Thoracic aorta (tissue), 2 donors: Measurements from ENCODE around the gene TGM2. TPM values are rescaled to one million over a fixed set of nuclear protein-coding genes. Genes with fewer than 3 reads are reported as not detected.
A peak's percentile ranks its signal among the peaks of the same experiment; 100 is the strongest.

Source experiments
- ATAC-seq: fragments of 150-250 bp; one replicate; pipeline ENCODE4 v1.8.0; 2017; ENCODE audit warnings: low read depth; ENCODE audit not compliant: insufficient number of reproducible peaks, low FRiP score
- DNase-seq: peaks from one replicate; pipeline ENCODE4 v3.0.0-alpha.2; 2020; ENCODE audit warnings: low spot score
- H3K27ac ChIP-seq, 2 donors: fragments of 200-600 bp; sonication (generic); 1 replicate in 1 of 2; 2 replicates in 1 of 2; pipeline ENCODE4 v1.5.1; 2016; ENCODE audit warnings: mild to moderate bottlenecking in 2 of 2, moderate library complexity in 2 of 2
- H3K27me3 ChIP-seq: fragments of 200-600 bp; sonication (generic); replicated peaks from 2 replicates; pipeline ENCODE4 v1.6.0; 2016; ENCODE audit warnings: mild to moderate bottlenecking; ENCODE audit not compliant: insufficient read depth
- H3K36me3 ChIP-seq: fragments of 200-600 bp; sonication (generic); one replicate; pipeline ENCODE4 v1.5.1; 2016
- H3K4me1 ChIP-seq, 2 donors: fragments of 200-600 bp; sonication (generic); 1 replicate in 1 of 2; 2 replicates in 1 of 2; pipeline versions ENCODE4 v1.5.1 to v1.6.0; 2016; ENCODE audit warnings: low read depth in 2 of 2, mild to moderate bottlenecking in 1 of 2; ENCODE audit not compliant: control insufficient read depth in 1 of 2
- H3K4me3 ChIP-seq: fragments of 200-600 bp; sonication (generic); 2 replicates; pipeline ENCODE4 v1.5.1; 2016; ENCODE audit warnings: mild to moderate bottlenecking
- H3K9me3 ChIP-seq: fragments of 200-600 bp; sonication (generic); 2 replicates; pipeline ENCODE4 v1.5.1; 2016
- total RNA-seq, 2 donors: library from RNA; depleted of rRNA; stranded (reverse); fragments of >200 nt; gene quantifications; one replicate each; pipeline versions ENCODE4 v1.1.0 to v1.2.3, GENCODE V29; 2016
- TF ChIP-seq, protein P1 (sequence below): fragments of 200-600 bp; sonication (generic); IDR thresholded peaks from one replicate; pipeline ENCODE4 v1.5.1; 2019; ENCODE audit warnings: antibody characterized with exemption

Gene TGM2
- total RNA-seq, 2 donors from 2014 or later, result 371 to 755 TPM

DNA sequence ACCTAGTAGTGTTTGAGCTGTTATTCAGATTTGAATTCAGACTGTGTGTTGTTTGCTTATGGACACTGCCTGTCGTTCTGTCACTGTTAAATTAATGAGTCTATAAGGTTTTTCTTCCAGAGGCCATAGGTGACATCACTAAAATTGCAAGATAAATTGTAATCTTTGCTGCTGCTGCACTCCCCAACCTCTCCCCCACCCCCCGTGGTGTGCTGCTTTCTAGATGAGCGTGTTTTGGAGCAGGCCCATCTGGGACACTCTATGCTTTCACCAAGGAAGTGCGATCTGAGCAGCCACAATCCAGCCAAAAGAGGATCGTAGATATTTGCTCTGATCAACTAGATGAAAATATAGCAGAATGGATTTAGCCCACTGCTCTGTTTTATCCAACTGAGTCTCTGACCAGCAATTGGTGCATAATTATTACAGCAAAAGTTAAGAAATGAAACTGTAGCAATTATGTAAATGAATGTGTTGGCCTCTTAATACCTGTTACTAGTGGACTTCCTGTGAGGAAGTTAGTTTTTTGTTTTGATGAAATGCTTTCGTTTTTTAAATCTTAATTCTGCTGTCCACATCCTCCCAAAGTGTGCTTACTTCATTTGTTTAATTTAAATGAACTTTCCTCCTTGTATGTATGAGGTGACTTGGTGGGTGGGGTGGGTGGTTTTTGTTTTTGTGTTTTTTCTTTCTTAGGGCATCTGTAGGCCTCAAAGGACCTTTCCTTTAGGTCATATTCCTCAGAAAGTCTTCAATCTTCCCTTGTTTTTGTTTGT lies 73.4 kb downstream of the TGM2 start:
- Histone ChIP-seq H3K27ac (no peak overlapping the region), H3K36me3 (peaks cover 30% of the 10 kb centered on the region), H3K9me3 (no peaks in the 10 kb centered on the region), H3K4me3 (no peak overlapping the region), H3K27me3 (no peaks in the 10 kb centered on the region), H3K4me1 (peaks cover 15 to 19% of the 10 kb centered on the region in 2 donors)
- TF ChIP-seq, protein P1, sequence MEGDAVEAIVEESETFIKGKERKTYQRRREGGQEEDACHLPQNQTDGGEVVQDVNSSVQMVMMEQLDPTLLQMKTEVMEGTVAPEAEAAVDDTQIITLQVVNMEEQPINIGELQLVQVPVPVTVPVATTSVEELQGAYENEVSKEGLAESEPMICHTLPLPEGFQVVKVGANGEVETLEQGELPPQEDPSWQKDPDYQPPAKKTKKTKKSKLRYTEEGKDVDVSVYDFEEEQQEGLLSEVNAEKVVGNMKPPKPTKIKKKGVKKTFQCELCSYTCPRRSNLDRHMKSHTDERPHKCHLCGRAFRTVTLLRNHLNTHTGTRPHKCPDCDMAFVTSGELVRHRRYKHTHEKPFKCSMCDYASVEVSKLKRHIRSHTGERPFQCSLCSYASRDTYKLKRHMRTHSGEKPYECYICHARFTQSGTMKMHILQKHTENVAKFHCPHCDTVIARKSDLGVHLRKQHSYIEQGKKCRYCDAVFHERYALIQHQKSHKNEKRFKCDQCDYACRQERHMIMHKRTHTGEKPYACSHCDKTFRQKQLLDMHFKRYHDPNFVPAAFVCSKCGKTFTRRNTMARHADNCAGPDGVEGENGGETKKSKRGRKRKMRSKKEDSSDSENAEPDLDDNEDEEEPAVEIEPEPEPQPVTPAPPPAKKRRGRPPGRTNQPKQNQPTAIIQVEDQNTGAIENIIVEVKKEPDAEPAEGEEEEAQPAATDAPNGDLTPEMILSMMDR, result no peak
- DNase-seq, result no peak
- ATAC-seq, result no peak

DNA sequence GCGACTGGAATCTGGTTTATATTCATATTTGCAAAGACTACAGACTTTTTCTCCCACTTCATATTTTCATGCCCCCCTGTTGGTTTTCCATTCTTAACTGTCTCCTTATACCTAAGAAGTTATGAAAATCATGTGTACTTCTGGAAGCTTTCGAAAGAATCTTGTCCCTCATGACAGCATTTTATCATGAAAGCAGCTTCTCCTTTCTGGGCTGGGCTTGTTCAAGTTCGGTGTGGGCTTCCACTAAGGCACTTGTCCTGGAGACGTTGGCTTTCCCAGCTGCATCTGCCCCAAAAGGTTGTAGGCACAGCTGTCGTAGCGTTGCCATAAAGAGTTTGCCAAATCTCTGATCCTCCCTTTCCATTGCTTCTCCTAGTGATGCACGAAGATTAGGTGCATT lies 75.0 kb downstream of the TGM2 start:
- no peaks in the 10 kb centered on the region for H3K27me3 ChIP-seq
- TF ChIP-seq, protein P1, result no peak
- DNase-seq (no peak), ATAC-seq (no peak)
- H3K9me3 ChIP-seq, result no peaks in the 10 kb centered on the region
- peaks cover 30% of the 10 kb centered on the region for H3K36me3 ChIP-seq
- no peak overlapping the region for H3K4me3 ChIP-seq
- peaks cover 11 to 24% of the 10 kb centered on the region in 2 donors for H3K4me1 ChIP-seq
- no peak overlapping the region for H3K27ac ChIP-seq

DNA sequence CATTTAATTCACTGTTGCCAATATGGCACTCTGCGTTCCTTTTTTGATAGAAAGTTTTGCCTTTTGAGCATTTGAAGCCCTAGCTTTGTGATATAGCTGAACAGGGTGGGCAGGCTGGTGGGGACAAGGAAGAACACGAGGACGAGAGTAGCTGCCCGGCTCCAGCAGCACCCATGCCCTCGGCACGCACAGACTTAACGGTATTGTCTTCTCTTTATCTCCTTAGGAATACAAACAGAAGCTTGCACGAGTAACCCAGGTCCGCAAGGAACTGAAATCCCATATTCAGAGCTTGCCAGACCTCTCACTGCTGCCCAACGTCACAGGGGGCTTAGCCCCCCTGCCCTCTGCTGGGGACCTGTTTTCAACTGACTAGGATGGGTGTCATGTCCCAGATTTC lies 75.6 kb downstream of the TGM2 start:
- no peak overlapping the region for H3K27ac ChIP-seq

DNA sequence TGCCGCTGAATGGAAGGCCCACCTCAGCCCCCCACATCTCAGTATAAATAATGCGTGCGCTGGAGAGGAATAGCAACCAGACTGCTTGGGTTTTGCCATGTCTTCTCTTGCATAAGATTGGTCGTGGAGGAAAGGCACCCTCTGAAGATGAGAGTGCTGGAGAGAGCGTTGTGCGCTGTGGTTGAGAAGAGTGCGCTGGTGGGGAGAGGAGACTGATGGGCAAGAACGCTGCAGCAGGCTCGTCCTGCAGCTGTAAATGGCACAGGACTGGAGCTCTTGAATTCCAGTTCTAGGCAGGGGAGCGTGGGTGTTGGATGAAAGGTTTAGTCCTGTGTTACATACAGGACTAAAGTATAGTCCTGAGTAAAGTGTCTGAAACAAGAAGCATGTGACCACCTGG lies 80.0 kb downstream of the TGM2 start:
- H3K36me3 ChIP-seq, result peaks cover 22% of the 10 kb centered on the region
- TF ChIP-seq, protein P1, result no peak
- peak overlapping the region; percentile 61 to 75 for H3K27ac ChIP-seq
- H3K4me3 ChIP-seq, result no peak overlapping the region
- H3K27me3 ChIP-seq, result no peaks in the 10 kb centered on the region
- ATAC-seq (no peak), DNase-seq (no peak)
- H3K9me3 ChIP-seq, result no peaks in the 10 kb centered on the region
- H3K4me1 ChIP-seq, result peaks cover 10 to 40% of the 10 kb centered on the region in 2 donors

More for the DNA sequence above, 75.6 kb downstream of the TGM2 start:
- Histone ChIP-seq H3K27me3 (no peaks in the 10 kb centered on the region), H3K9me3 (no peaks in the 10 kb centered on the region), H3K4me3 (no peak overlapping the region), H3K36me3 (peaks cover 30% of the 10 kb centered on the region), H3K4me1 (peaks cover 9 to 24% of the 10 kb centered on the region in 2 donors)
- DNase-seq (no peak), ATAC-seq (no peak)
- TF ChIP-seq, protein P1, result no peak

DNA sequence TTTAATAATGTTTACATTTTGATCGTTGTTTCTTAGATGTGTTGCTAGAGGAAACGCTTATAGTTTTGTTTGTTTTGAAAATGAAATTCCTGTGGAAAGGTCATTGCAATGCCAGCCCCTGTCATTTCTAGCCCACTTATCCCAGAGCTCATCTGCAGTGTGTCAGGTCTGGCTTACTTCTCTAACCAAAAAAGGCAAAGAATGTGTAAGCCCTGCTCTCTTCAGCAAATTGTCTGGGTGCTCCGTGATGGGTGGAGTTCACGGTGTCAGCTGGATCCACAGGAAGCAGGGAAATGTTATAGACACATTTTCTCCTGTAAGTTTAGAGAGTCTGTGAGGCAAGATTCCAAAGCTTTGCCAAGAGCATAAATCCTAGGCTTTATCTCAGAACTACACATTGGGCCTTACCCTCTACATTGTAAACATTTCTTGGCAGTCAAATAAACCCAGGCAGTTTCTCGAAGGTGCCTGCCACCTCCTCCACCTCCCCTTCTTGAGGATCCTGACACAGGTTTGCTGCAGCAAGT lies 80.6 kb downstream of the TGM2 start:
- DNase-seq, result no peak
- Histone ChIP-seq H3K27ac (peak overlapping the region; percentile 61 to 75), H3K27me3 (no peaks in the 10 kb centered on the region), H3K36me3 (peaks cover 17% of the 10 kb centered on the region), H3K4me1 (peaks cover 10 to 40% of the 10 kb centered on the region in 2 donors), H3K4me3 (no peak overlapping the region), H3K9me3 (no peaks in the 10 kb centered on the region)
- TF ChIP-seq, protein P1, result no peak
- peak; percentile 48 for ATAC-seq
